Suprapubic skin (tissue), 4 donors: ENCODE measurements around the gene LTO1. TPM values are rescaled to one million over a fixed set of nuclear protein-coding genes. Genes with fewer than 3 reads are reported as not detected.

ENCODE experiments used
- DNase-seq, 2 donors: peaks; one replicate each; pipeline ENCODE4 v3.0.0-alpha.2; 2019; ENCODE audit warnings: low spot score in 2 of 2
- H3K27ac ChIP-seq: fragments of 200-600 bp; sonication (generic); one replicate; pipeline ENCODE4 v1.5.1; 2019
- H3K27me3 ChIP-seq: fragments of 200-600 bp; sonication (generic); one replicate; pipeline ENCODE4 v1.5.1; 2019
- H3K36me3 ChIP-seq: fragments of 200-600 bp; sonication (generic); one replicate; pipeline ENCODE4 v1.5.1; 2019
- H3K4me1 ChIP-seq: fragments of 200-600 bp; sonication (generic); one replicate; pipeline ENCODE4 v1.5.1; 2019
- H3K4me3 ChIP-seq: fragments of 200-600 bp; sonication (generic); one replicate; pipeline ENCODE4 v1.5.1; 2019; ENCODE audit warnings: mild to moderate bottlenecking
- H3K9me3 ChIP-seq: fragments of 200-600 bp; sonication (generic); one replicate; pipeline ENCODE4 v1.5.1; 2019
- EP300 ChIP-seq: sonication (generic); formaldehyde crosslinking; IDR thresholded peaks from one replicate; pipeline ENCODE4 v1.6.1; 2017; ENCODE audit warnings: antibody characterized with exemption
- POLR2A ChIP-seq, 2 donors: fragments of 450-650 bp; IDR thresholded peaks; one replicate each; pipeline ENCODE4 v1.6.1; 2017; ENCODE audit warnings: antibody characterized with exemption in 2 of 2, mild to moderate bottlenecking in 2 of 2, moderate library complexity in 2 of 2
- POLR2AphosphoS5 ChIP-seq, 3 donors: sonication (generic); formaldehyde crosslinking; IDR thresholded peaks; one replicate each; pipeline ENCODE4 v1.6.1; 2017; ENCODE audit warnings: antibody characterized with exemption in 3 of 3
- WGBS: methylation state at CpG from one replicate; pipeline ENCODE4 v1.1.5; 2018; 5-methylcytosine and 5-hydroxymethylcytosine counted together
- total RNA-seq, 4 donors: library from RNA; depleted of rRNA; stranded (reverse); fragments of >200 nt; gene quantifications; one replicate each; pipeline ENCODE4 v1.1.0, GENCODE V29; 2016
- TF ChIP-seq, protein P1 (sequence below), 2 donors: fragments of 200-600 bp in 1 of 2; fragments of 450-650 bp in 1 of 2; sonication (generic) in 1 of 2; IDR thresholded peaks; one replicate each; pipeline ENCODE4 v1.5.1; 2016 to 2019; ENCODE audit warnings: antibody characterized with exemption in 2 of 2, mild to moderate bottlenecking in 1 of 2, moderate library complexity in 1 of 2

Gene LTO1
- total RNA-seq, 4 donors from 2014 or later = 20.6 to 41.4 (median 22.7) TPM

DNA sequence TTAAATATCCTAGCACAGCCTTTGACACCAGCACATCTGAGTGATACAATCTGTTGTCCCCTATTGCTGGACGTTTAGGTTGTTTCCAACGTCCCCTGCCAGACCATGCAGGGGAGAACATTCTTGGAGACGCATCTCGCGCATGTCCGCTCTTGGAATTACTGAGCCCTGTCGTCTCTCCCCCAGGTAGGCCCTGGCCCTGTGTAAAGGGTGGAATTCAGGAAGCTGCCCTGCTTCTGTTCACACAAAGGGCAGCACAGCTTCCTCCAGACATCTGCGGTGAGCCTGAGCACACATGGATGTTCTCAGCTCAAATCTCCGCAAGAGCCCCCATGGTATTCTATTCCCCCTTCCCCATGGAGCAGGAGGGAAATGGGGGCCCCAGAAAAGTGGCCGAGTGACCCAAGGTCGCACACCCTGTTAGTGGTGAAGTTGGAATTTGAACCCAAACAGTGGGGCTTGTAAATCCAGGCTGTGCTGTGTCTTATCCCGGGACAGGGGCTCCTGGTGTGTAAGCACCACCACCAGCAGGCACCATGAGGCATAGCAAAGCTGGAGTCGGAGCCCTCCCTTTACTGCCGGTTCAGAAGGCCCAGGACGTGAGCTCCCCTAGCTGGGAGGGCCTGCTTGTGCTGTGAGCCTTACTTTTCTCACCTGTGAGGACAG is 33.7 kb upstream of the LTO1 start:
- WGBS = 66% methylated on average over 13 of the region's 15 CpGs
- TF ChIP-seq POLR2AphosphoS5 (IDR thresholded peaks at IDR 0.05) (no peak), POLR2A (IDR thresholded peaks at IDR 0.05) (no peak), EP300 (no peak)
- TF ChIP-seq, protein P1, sequence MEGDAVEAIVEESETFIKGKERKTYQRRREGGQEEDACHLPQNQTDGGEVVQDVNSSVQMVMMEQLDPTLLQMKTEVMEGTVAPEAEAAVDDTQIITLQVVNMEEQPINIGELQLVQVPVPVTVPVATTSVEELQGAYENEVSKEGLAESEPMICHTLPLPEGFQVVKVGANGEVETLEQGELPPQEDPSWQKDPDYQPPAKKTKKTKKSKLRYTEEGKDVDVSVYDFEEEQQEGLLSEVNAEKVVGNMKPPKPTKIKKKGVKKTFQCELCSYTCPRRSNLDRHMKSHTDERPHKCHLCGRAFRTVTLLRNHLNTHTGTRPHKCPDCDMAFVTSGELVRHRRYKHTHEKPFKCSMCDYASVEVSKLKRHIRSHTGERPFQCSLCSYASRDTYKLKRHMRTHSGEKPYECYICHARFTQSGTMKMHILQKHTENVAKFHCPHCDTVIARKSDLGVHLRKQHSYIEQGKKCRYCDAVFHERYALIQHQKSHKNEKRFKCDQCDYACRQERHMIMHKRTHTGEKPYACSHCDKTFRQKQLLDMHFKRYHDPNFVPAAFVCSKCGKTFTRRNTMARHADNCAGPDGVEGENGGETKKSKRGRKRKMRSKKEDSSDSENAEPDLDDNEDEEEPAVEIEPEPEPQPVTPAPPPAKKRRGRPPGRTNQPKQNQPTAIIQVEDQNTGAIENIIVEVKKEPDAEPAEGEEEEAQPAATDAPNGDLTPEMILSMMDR (IDR thresholded peaks at IDR 0.05) = no peak
- no peak overlapping the region for H3K4me3 ChIP-seq
- peaks cover 22% of the 10 kb centered on the region for H3K4me1 ChIP-seq
- no peak for DNase-seq
- H3K27me3 ChIP-seq = peaks cover 50% of the 10 kb centered on the region
- no peaks in the 10 kb centered on the region for H3K36me3 ChIP-seq
- no peaks in the 10 kb centered on the region for H3K9me3 ChIP-seq
- H3K27ac ChIP-seq = no peak overlapping the region

DNA sequence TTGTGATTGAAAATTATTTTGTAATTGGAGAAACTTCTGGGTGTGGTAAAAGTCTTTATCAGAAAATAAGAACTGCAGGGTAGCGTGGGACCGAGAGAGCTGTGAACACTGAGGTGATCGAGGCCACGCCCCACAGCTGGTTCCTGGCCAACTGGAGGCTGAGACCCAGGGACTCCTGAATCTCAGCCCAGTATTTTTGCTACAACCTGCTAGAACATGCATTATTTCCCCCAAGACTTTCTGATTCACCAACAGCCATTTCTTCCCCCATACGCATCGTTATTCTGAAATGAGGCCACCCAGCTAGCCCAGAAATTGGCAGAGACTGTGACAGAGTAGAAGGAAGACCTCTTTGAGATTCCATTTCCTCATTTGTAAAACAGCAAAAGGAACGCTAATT is 32.0 kb upstream of the LTO1 start:
- no peak for DNase-seq
- Histone ChIP-seq H3K9me3 (no peaks in the 10 kb centered on the region), H3K4me1 (peaks cover 39% of the 10 kb centered on the region), H3K36me3 (no peaks in the 10 kb centered on the region), H3K4me3 (no peak overlapping the region), H3K27ac (no peak overlapping the region), H3K27me3 (peaks cover 67% of the 10 kb centered on the region)
- TF ChIP-seq POLR2A (IDR thresholded peaks at IDR 0.05) (no peak), POLR2AphosphoS5 (IDR thresholded peaks at IDR 0.05) (no peak), EP300 (no peak)
- TF ChIP-seq, protein P1 (IDR thresholded peaks at IDR 0.05) = no peak
- WGBS = 28% methylated on average over 7 of the region's 7 CpGs

DNA sequence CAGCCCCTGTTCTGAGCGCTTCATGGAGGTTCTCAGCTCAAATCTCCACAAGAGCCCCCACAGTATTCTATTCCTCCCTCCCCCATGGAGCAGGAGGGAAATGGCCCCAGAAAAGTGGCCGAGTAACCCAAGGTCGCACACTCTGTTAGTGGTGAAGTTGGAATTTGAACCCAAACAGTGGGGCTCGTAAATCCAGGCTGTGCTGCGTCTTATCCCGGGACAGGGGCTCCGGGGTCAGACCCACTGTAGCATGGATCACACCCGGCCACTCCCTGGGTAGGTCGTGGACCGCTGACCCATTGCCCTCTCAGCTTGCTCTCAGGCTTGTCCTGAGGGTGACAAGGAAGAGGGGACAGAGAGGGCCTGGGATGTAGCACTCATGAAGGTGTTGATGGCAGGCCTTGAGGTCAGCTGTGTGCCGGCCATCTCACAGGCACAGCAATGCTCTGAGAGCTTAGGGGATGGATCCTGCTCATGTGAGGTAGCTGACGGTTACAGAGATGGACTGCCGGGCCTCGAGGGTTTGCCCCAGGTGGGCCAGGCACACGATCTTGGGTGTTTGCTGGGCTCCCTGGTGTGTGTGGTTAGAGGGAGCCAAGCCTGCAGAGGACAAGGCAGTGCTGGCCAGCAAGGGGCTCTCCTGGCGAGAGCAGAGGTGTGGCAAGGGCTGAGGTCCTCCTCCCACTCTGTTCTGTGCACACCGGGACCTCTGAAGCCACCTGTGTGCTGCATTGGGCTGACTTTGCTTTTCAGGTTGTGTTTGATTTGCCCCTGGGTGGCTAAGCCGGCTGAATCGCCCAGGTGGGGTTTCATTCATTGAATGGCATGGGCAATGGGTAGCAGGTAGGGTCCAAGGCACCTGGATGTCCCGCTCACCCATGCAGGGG is 31.0 kb upstream of the LTO1 start:
- H3K9me3 ChIP-seq = no peaks in the 10 kb centered on the region
- H3K4me1 ChIP-seq = peaks cover 41% of the 10 kb centered on the region
- no peak overlapping the region for H3K4me3 ChIP-seq
- DNase-seq = no peak
- H3K36me3 ChIP-seq = no peaks in the 10 kb centered on the region
- WGBS = 60% methylated on average over 18 of the region's 20 CpGs
- no peak overlapping the region for H3K27ac ChIP-seq
- peaks cover 77% of the 10 kb centered on the region for H3K27me3 ChIP-seq
- TF ChIP-seq, protein P1 (IDR thresholded peaks at IDR 0.05) = no peak
- TF ChIP-seq POLR2AphosphoS5 (IDR thresholded peaks at IDR 0.05) (no peak), EP300 (no peak), POLR2A (IDR thresholded peaks at IDR 0.05) (no peak)

DNA sequence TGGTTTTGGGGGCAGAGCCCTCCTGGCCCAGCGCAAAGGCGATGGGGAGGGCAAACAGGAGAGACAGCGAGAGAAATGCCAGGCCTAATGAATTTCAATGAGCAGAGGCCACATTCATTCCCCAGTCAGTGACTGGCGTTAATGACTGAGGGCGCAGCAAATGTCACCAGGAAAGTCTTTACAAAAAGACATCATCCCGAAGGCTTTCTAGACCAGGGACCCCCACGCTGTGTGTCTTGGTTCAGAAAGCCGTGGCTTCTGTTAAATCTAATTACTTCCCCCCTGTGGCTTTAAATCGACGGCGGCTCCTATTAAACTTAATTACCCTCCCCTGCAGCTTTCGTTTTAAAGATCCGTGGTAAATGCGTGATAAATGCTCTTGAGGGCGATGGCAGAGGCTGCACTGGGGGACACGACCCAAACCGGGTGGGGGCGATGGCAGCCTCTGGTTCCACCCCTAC is 30.2 kb upstream of the LTO1 start:
- no peak overlapping the region for H3K27ac ChIP-seq
- H3K9me3 ChIP-seq = no peaks in the 10 kb centered on the region
- WGBS = 34% methylated on average over 18 of the region's 18 CpGs
- H3K27me3 ChIP-seq = peaks cover 77% of the 10 kb centered on the region
- no peak overlapping the region for H3K4me3 ChIP-seq
- TF ChIP-seq EP300 (no peak), POLR2A (IDR thresholded peaks at IDR 0.05) (no peak), POLR2AphosphoS5 (IDR thresholded peaks at IDR 0.05) (no peak)
- TF ChIP-seq, protein P1 (IDR thresholded peaks at IDR 0.05) = no peak
- DNase-seq = no peak
- H3K36me3 ChIP-seq = no peaks in the 10 kb centered on the region
- H3K4me1 ChIP-seq = peaks cover 41% of the 10 kb centered on the region
